IPS-18a (cell line): ENCODE measurements around the gene CTSL.

Experiments used
- H3K27ac ChIP-seq: one replicate; pipeline ENCODE4 v1.5.1; 2013; ENCODE audit warnings: low read length
- H3K27me3 ChIP-seq: one replicate; pipeline ENCODE4 v1.6.1; 2013; ENCODE audit warnings: mild to moderate bottlenecking, low read length; ENCODE audit not compliant: control insufficient read depth, insufficient read depth
- H3K36me3 ChIP-seq: one replicate; pipeline ENCODE4 v1.6.1; 2013; ENCODE audit warnings: low read depth, low read length; ENCODE audit not compliant: control insufficient read depth
- H3K4me1 ChIP-seq: one replicate; pipeline ENCODE4 v1.6.1; 2013; ENCODE audit warnings: low read depth, low read length; ENCODE audit not compliant: control insufficient read depth
- H3K4me3 ChIP-seq: one replicate; pipeline ENCODE4 v1.5.1; 2013; ENCODE audit warnings: low read length
- H3K9ac ChIP-seq: one replicate; pipeline ENCODE4 v1.6.1; 2013; ENCODE audit warnings: mild to moderate bottlenecking, low read length, moderate library complexity
- H3K9me3 ChIP-seq: one replicate; pipeline ENCODE4 v1.6.1; 2013; ENCODE audit warnings: low read depth, low read length; ENCODE audit not compliant: control insufficient read depth

CTSL gene

GRCh38 chr9:87702921-87703320 lies 23.0 kb upstream of the CTSL start:
- Histone ChIP-seq H3K9me3 (no peaks in the 10 kb centered on the region), H3K4me1 (no peaks in the 10 kb centered on the region), H3K36me3 (peaks cover 42% of the 10 kb centered on the region), H3K4me3 (no peak overlapping the region), H3K27me3 (no peaks in the 10 kb centered on the region), H3K27ac (no peak overlapping the region), H3K9ac (no peak overlapping the region)

- Histone ChIP-seq H3K9me3 (no peaks in the 10 kb centered on the region), H3K9ac (no peak overlapping the region), H3K27ac (no peak overlapping the region), H3K4me3 (no peak overlapping the region), H3K36me3 (peaks cover 36% of the 10 kb centered on the region), H3K4me1 (no peaks in the 10 kb centered on the region), H3K27me3 (no peaks in the 10 kb centered on the region)
These were observed 22.2 kb upstream of the CTSL start for GRCh38 chr9:87703636-87704276.

GRCh38 chr9:87704342-87704741 lies 21.6 kb upstream of the CTSL start:
- Histone ChIP-seq H3K9me3 (no peaks in the 10 kb centered on the region), H3K36me3 (peaks cover 30% of the 10 kb centered on the region), H3K4me1 (no peaks in the 10 kb centered on the region), H3K27me3 (no peaks in the 10 kb centered on the region), H3K27ac (no peak overlapping the region), H3K4me3 (no peak overlapping the region), H3K9ac (no peak overlapping the region)

GRCh38 chr9:87706066-87706739 lies 19.7 kb upstream of the CTSL start:
- H3K9me3 ChIP-seq = no peaks in the 10 kb centered on the region

GRCh38 chr9:87707805-87708506 lies 18.0 kb upstream of the CTSL start:
- Histone ChIP-seq H3K9ac (no peak overlapping the region), H3K36me3 (peaks cover 24% of the 10 kb centered on the region), H3K4me1 (no peaks in the 10 kb centered on the region), H3K9me3 (no peaks in the 10 kb centered on the region), H3K4me3 (no peak overlapping the region), H3K27ac (no peak overlapping the region), H3K27me3 (no peaks in the 10 kb centered on the region)

More at GRCh38 chr9:87706066-87706739, 19.7 kb upstream of the CTSL start:
- Histone ChIP-seq H3K4me1 (no peaks in the 10 kb centered on the region), H3K9ac (no peak overlapping the region), H3K4me3 (no peak overlapping the region), H3K36me3 (peaks cover 24% of the 10 kb centered on the region), H3K27ac (no peak overlapping the region), H3K27me3 (no peaks in the 10 kb centered on the region)

- no peak overlapping the region for H3K9ac ChIP-seq
- no peaks in the 10 kb centered on the region for H3K4me1 ChIP-seq
- H3K36me3 ChIP-seq = peaks cover 19% of the 10 kb centered on the region
- no peaks in the 10 kb centered on the region for H3K27me3 ChIP-seq
- no peak overlapping the region for H3K4me3 ChIP-seq
- no peaks in the 10 kb centered on the region for H3K9me3 ChIP-seq
- no peak overlapping the region for H3K27ac ChIP-seq
These were observed 17.4 kb upstream of the CTSL start for GRCh38 chr9:87708546-87708945.

- no peak overlapping the region for H3K27ac ChIP-seq
- H3K9ac ChIP-seq = no peak overlapping the region
- no peaks in the 10 kb centered on the region for H3K4me1 ChIP-seq
These were observed 16.8 kb upstream of the CTSL start for GRCh38 chr9:87708986-87709728.

GRCh38 chr9:87710443-87710842 lies 15.5 kb upstream of the CTSL start:
- H3K9me3 ChIP-seq = no peaks in the 10 kb centered on the region
- no peak overlapping the region for H3K27ac ChIP-seq
- H3K36me3 ChIP-seq = peaks cover 16% of the 10 kb centered on the region
- no peaks in the 10 kb centered on the region for H3K27me3 ChIP-seq
- H3K4me1 ChIP-seq = no peaks in the 10 kb centered on the region
- H3K9ac ChIP-seq = no peak overlapping the region
- no peak overlapping the region for H3K4me3 ChIP-seq

More at GRCh38 chr9:87708986-87709728, 16.8 kb upstream of the CTSL start:
- H3K36me3 ChIP-seq = peaks cover 16% of the 10 kb centered on the region
- no peaks in the 10 kb centered on the region for H3K9me3 ChIP-seq
- no peak overlapping the region for H3K4me3 ChIP-seq
- no peaks in the 10 kb centered on the region for H3K27me3 ChIP-seq

GRCh38 chr9:87711857-87712800 lies 13.8 kb upstream of the CTSL start:
- H3K4me1 ChIP-seq = no peaks in the 10 kb centered on the region
- H3K9me3 ChIP-seq = no peaks in the 10 kb centered on the region
- H3K36me3 ChIP-seq = peaks cover 7% of the 10 kb centered on the region
- H3K4me3 ChIP-seq = no peak overlapping the region
- no peaks in the 10 kb centered on the region for H3K27me3 ChIP-seq
- H3K9ac ChIP-seq = no peak overlapping the region
- no peak overlapping the region for H3K27ac ChIP-seq

GRCh38 chr9:87712801-87713277 lies 13.1 kb upstream of the CTSL start:
- Histone ChIP-seq H3K4me3 (no peak overlapping the region), H3K27ac (no peak overlapping the region), H3K27me3 (no peaks in the 10 kb centered on the region), H3K36me3 (peaks cover 3% of the 10 kb centered on the region), H3K4me1 (no peaks in the 10 kb centered on the region), H3K9me3 (no peaks in the 10 kb centered on the region), H3K9ac (no peak overlapping the region)
